NCI-H2171 (cell line): Measurements from ENCODE around the gene LUZP4.
"Not testable (repeated sequence)": the region's sequence is repeated elsewhere in the genome, so short reads cannot be mapped to it uniquely, and the experiment has no call there.

Source experiments
- DNase-seq: peaks from one replicate; lab custom pipeline; 2025; lab: John Stamatoyannopoulos, UW

Gene LUZP4

GRCh38 chrX:115337491-115338144 is 48.1 kb downstream of the LUZP4 start:
- DNase-seq: no peak

- no peak for DNase-seq
Observed at GRCh38 chrX:115339441-115340025, 50.0 kb downstream of the LUZP4 start.

- no peak for DNase-seq
Observed at GRCh38 chrX:115341421-115341820, 51.9 kb downstream of the LUZP4 start.

- DNase-seq: no peak
Observed at GRCh38 chrX:115344885-115345614, 55.5 kb downstream of the LUZP4 start.

GRCh38 chrX:115345615-115346014 is 56.1 kb downstream of the LUZP4 start:
- DNase-seq: no peak

GRCh38 chrX:115346738-115347137 is 57.2 kb downstream of the LUZP4 start:
- not testable (repeated sequence) for DNase-seq

- no peak for DNase-seq
Observed at GRCh38 chrX:115348446-115349225, 59.1 kb downstream of the LUZP4 start.

GRCh38 chrX:115350711-115351381 is 61.3 kb downstream of the LUZP4 start:
- DNase-seq: no peak

GRCh38 chrX:115356369-115356768 is 66.9 kb downstream of the LUZP4 start:
- no peak for DNase-seq
